Activated CD8-positive, alpha-beta memory T cell treated with anti-CD3 and anti-CD28 coated beads, Interleukin-2, amount 50 U/mL, for 24 hours (primary cell): ENCODE data around the gene ISM2.

Source experiments
- DNase-seq: peaks from one replicate; pipeline ENCODE4 v3.0.0-alpha.2; 2020; ENCODE audit errors: extremely low read depth

ISM2 gene

GRCh38 chr14:77467801-77468200 lies 30.8 kb downstream of the ISM2 start:
- no peak for DNase-seq

GRCh38 chr14:77459072-77459723 lies 39.4 kb downstream of the ISM2 start:
- peak; percentile 45 for DNase-seq

GRCh38 chr14:77458249-77458950 lies 40.2 kb downstream of the ISM2 start:
- no peak for DNase-seq

- DNase-seq, result peak; percentile 88
Observed at GRCh38 chr14:77457522-77458248, 40.9 kb downstream of the ISM2 start, which contains the start of the genes AHSA1 and VIPAS39. TSS of gene AHSA1 (plus strand) at chr14:77458093. CDS start at chr14:77458190, 97 bp downstream. TSS of gene VIPAS39 (minus strand) at chr14:77457601. CDS start at chr14:77454102, 3,499 bp downstream.

GRCh38 chr14:77457115-77457521 lies 41.5 kb downstream of the ISM2 start:
- DNase-seq, result no peak

- DNase-seq, result no peak
Observed at GRCh38 chr14:77455966-77456640, 42.5 kb downstream of the ISM2 start.

- no peak for DNase-seq
Observed at GRCh38 chr14:77442196-77442595, 56.4 kb downstream of the ISM2 start.

GRCh38 chr14:77439861-77440260 lies 58.8 kb downstream of the ISM2 start:
- no peak for DNase-seq

GRCh38 chr14:77438596-77438995 lies 60.0 kb downstream of the ISM2 start:
- DNase-seq, result no peak

GRCh38 chr14:77436042-77436441 lies 62.6 kb downstream of the ISM2 start:
- no peak for DNase-seq

GRCh38 chr14:77426396-77426795 lies 72.2 kb downstream of the ISM2 start:
- DNase-seq, result no peak

GRCh38 chr14:77424862-77425261 lies 73.8 kb downstream of the ISM2 start:
- DNase-seq, result no peak
